Measurements from ENCODE around the gene ABLIM2. TPM values are rescaled to one million over a fixed set of nuclear protein-coding genes. Genes with fewer than 3 reads are reported as not detected.

The ABLIM2 gene
- total RNA-seq, 1 experiment from 2014 or later, result 6.1 TPM

GRCh38 chr4:8192748-8193738, 34.4 kb upstream of the ABLIM2 start:
- 0 out of 2 replicates have a peak overlapping the region, but pooled peaks have one; percentile 6 for H3K27ac ChIP-seq (ENCODE audit: low read depth, low read length)

More at GRCh38 chr4:8192748-8193738, 34.4 kb upstream of the ABLIM2 start:
- no peak overlapping the region for H3K4me2 ChIP-seq (ENCODE audit: low read length)
- ATAC-seq, result peak; percentile 69
- H2AFZ ChIP-seq (ENCODE audit: low read depth, low read length, poor library complexity, severe bottlenecking), result no peak overlapping the region
- intact Hi-C loops (cut with micrococcal nuclease), result loop anchor here (1.0 kb wide), 1 partner anchor 16 kb away; no protein-coding TSS in a partner anchor
- ChIA-PET CTCF (interaction anchor here (5.1 kb wide), 1 partner anchor 17 kb away, joined by 36 read pairs; no protein-coding TSS in a partner anchor), RAD21 (ENCODE audit: low non-redundant PET in 1 of 2, low total read pairs in 2 of 2, uncharacterized antibody in 2 of 2, unreplicated experiment in 2 of 2) (interaction anchor here (1.8 to 1.9 kb wide), 1 partner anchor 16 kb away, joined by 6 to 8 read pairs; no protein-coding TSS in a partner anchor), POLR2A (no interaction called here)
- no peaks in the 10 kb centered on the region for H3K9me3 ChIP-seq (ENCODE audit: control insufficient read depth in 1 of 2, insufficient read depth in 1 of 2, low read depth in 1 of 2, low read length in 2 of 2)
- H4K20me1 ChIP-seq (ENCODE audit: insufficient read depth), result no peaks in the 10 kb centered on the region
- H3K4me3 ChIP-seq (replicated peaks in 1 of 2; ENCODE audit: low read depth in 1 of 2, low read length in 2 of 2), result no peak overlapping the region
- H3K36me3 ChIP-seq (ENCODE audit: control insufficient read depth in 1 of 2, insufficient read depth in 2 of 2, low read length in 2 of 2), result no peaks in the 10 kb centered on the region
- no peaks in the 10 kb centered on the region for H3K79me2 ChIP-seq (ENCODE audit: insufficient read depth, low read length)
- H3K9ac ChIP-seq (ENCODE audit: low read length), result no peak overlapping the region
- no peaks in the 10 kb centered on the region for H3K9me2 ChIP-seq (ENCODE audit: insufficient read depth)
- peaks cover 20 to 59% of the 10 kb centered on the region in 2 experiments for H3K4me1 ChIP-seq (ENCODE audit: control insufficient read depth in 1 of 2, insufficient read depth in 2 of 2, low read length in 2 of 2)
- TF ChIP-seq CTCF (IDR thresholded peaks at IDR 0.05 in 2 of 3, conservative IDR thresholded peaks at IDR 0.05 in 1 of 3; ENCODE audit: borderline replicate concordance in 1 of 3, insufficient read depth in 1 of 3, low read depth in 2 of 3, low read length in 2 of 3) (peak in 1 of 3 experiments; percentile 33; a peak in 2 of 6 replicates), SRF (IDR thresholded peaks at IDR 0.05; ENCODE audit: low read depth) (no peak)
- DNase-seq (ENCODE audit: low read depth, low spot score), result peak; percentile 39
- H3K27me3 ChIP-seq (ENCODE audit: insufficient read depth, low read length), result no peaks in the 10 kb centered on the region
- no TSS peak for BruUV-seq (replicated peaks)
